Measurements from ENCODE around the gene ZRANB3.

Gene ZRANB3

GRCh38 chr2:135311268-135311667 is 219.8 kb downstream of the ZRANB3 start:
- TF ChIP-seq GATA3 (IDR thresholded peaks at IDR 0.05; ENCODE audit: low read depth, low read length) (no peak), GATA2 (IDR thresholded peaks at IDR 0.05; ENCODE audit: low read depth, low read length) (no peak)

GRCh38 chr2:135304694-135305093 is 226.3 kb downstream of the ZRANB3 start:
- TF ChIP-seq GATA2 (IDR thresholded peaks at IDR 0.05; ENCODE audit: low read depth, low read length) (no peak), GATA3 (IDR thresholded peaks at IDR 0.05; ENCODE audit: low read depth, low read length) (no peak)

- TF ChIP-seq GATA2 (IDR thresholded peaks at IDR 0.05; ENCODE audit: low read depth, low read length) (no peak), GATA3 (IDR thresholded peaks at IDR 0.05; ENCODE audit: low read depth, low read length) (no peak)
Observed at GRCh38 chr2:135299658-135300244, 231.3 kb downstream of the ZRANB3 start.

GRCh38 chr2:135299165-135299564 is 231.9 kb downstream of the ZRANB3 start:
- TF ChIP-seq GATA3 (IDR thresholded peaks at IDR 0.05; ENCODE audit: low read depth, low read length) (no peak), GATA2 (IDR thresholded peaks at IDR 0.05; ENCODE audit: low read depth, low read length) (no peak)

GRCh38 chr2:135285391-135285790 is 245.6 kb downstream of the ZRANB3 start:
- TF ChIP-seq GATA2 (IDR thresholded peaks at IDR 0.05; ENCODE audit: low read depth, low read length) (no peak), GATA3 (IDR thresholded peaks at IDR 0.05; ENCODE audit: low read depth, low read length) (no peak)

- TF ChIP-seq GATA3 (IDR thresholded peaks at IDR 0.05; ENCODE audit: low read depth, low read length) (no peak), GATA2 (IDR thresholded peaks at IDR 0.05; ENCODE audit: low read depth, low read length) (no peak)
Observed at GRCh38 chr2:135281379-135281778, 249.6 kb downstream of the ZRANB3 start.

- TF ChIP-seq GATA3 (IDR thresholded peaks at IDR 0.05; ENCODE audit: low read depth, low read length) (no peak), GATA2 (IDR thresholded peaks at IDR 0.05; ENCODE audit: low read depth, low read length) (no peak)
Observed at GRCh38 chr2:135279209-135279608, 251.8 kb downstream of the ZRANB3 start.

GRCh38 chr2:135276525-135276924 is 254.5 kb downstream of the ZRANB3 start:
- TF ChIP-seq GATA2 (IDR thresholded peaks at IDR 0.05; ENCODE audit: low read depth, low read length) (no peak), GATA3 (IDR thresholded peaks at IDR 0.05; ENCODE audit: low read depth, low read length) (no peak)

GRCh38 chr2:135271006-135271405 is 260.0 kb downstream of the ZRANB3 start:
- TF ChIP-seq GATA2 (IDR thresholded peaks at IDR 0.05; ENCODE audit: low read depth, low read length): no peak
- no peak for TF ChIP-seq GATA3 (IDR thresholded peaks at IDR 0.05; ENCODE audit: low read depth, low read length)

- TF ChIP-seq GATA2 (IDR thresholded peaks at IDR 0.05; ENCODE audit: low read depth, low read length) (no peak), GATA3 (IDR thresholded peaks at IDR 0.05; ENCODE audit: low read depth, low read length) (no peak)
Observed at GRCh38 chr2:135265960-135266490, 265.0 kb downstream of the ZRANB3 start.

- TF ChIP-seq GATA3 (IDR thresholded peaks at IDR 0.05; ENCODE audit: low read depth, low read length) (no peak), GATA2 (IDR thresholded peaks at IDR 0.05; ENCODE audit: low read depth, low read length) (no peak)
Observed at GRCh38 chr2:135259123-135259522, 271.9 kb downstream of the ZRANB3 start.

- no peak for TF ChIP-seq GATA3 (IDR thresholded peaks at IDR 0.05; ENCODE audit: low read depth, low read length)
Observed at GRCh38 chr2:135258193-135258592, 272.8 kb downstream of the ZRANB3 start.

GRCh38 chr2:135257383-135258090 is 273.5 kb downstream of the ZRANB3 start:
- TF ChIP-seq GATA3 (IDR thresholded peaks at IDR 0.05; ENCODE audit: low read depth, low read length) (no peak), GATA2 (IDR thresholded peaks at IDR 0.05; ENCODE audit: low read depth, low read length) (no peak)

- TF ChIP-seq GATA3 (IDR thresholded peaks at IDR 0.05; ENCODE audit: low read depth, low read length) (no peak), GATA2 (IDR thresholded peaks at IDR 0.05; ENCODE audit: low read depth, low read length) (no peak)
Observed at GRCh38 chr2:135256531-135257260, 274.3 kb downstream of the ZRANB3 start.

Measured in SH-SY5Y (cell line).